ENCODE measurements around the gene DPYSL3.

Gene DPYSL3

GRCh38 chr5:147360816-147361215, 149.1 kb downstream of the DPYSL3 start:
- DNase-seq = no peak

GRCh38 chr5:147359581-147359980, 150.3 kb downstream of the DPYSL3 start:
- no peak for DNase-seq

DNA sequence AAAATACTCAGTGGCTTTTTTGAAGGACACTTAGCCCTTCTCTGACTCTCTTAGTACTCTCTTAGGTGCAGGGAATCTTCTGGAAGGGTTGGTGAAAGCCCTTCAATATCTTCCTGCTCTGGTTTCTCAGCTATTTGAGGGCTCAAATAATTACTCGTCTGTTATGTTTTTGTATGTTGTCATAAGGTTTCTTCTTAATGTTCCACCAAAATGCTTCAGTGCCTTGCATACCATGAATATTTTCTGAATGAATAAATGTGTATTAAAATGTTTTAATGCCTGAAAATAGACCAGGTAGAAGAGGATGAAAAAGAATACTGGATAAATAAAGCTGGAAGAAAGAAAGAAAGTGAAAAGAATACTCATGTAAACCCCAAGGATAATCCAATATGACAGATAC, 150.8 kb downstream of the DPYSL3 start:
- DNase-seq = no peak

DNA sequence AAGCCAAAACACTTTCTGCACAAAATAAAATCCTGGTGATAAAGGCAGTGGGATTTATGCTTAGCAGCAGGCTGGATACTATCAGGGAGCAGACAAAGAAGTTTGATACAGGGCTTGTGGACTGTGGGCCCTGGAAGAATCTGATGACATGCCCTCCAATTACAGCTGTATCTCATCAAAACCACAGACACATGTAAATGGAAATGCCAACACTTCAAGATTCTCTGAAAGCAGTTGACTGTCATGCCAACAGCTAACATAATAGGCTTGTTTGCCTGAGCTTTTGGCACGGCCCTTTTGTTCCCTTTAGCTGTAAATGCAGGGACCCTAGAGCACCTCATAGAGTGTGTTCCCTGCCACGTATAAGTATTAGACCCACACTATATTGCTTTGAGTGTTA, 160.6 kb downstream of the DPYSL3 start:
- no peak for DNase-seq

DNA sequence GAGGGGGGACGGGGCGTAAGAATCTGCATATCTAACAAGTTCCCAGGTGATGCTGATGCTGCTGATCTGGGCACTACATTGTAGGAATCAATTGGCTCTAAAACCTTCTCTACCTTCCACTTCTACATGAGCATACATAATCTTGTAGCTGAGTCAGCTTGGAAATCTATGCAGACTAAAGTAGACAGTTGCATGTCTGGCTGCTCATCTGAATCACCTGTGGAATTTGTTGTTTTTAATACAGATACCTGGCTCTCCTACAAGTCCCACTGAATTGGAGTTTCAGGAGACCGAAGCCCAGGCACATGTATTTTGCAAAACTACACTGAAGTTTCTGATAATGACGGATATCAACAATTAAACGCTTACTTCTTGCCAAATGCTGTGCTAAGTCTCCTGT, 161.4 kb downstream of the DPYSL3 start:
- no peak for DNase-seq

- no peak for DNase-seq
Measured at GRCh38 chr5:147348046-147348445, 161.8 kb downstream of the DPYSL3 start.

DNA sequence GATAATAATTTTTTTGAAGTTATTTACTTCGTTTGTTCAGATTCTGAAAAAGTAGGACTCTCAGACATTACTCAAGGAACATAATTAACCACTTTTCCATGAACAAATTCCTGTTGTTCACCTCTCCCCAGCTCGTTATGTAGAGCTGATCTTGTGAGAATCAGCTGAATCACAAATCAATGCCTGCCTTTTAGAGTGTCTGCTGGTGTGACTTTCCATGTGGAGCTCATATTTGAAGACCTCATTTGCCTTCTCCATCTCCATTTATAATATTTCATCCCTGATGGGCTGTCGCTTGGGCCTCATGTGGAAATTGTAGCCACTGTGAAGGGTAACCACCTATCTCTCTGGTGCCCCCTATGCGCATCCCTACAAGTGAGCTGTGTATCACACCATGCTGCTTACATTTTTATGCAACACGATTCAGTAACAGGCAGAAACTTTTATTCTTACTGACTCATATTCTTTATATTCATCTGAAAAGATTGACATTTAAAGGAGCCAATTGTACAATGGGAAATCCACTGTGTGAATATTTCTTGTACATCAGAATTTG, 163.8 kb downstream of the DPYSL3 start:
- DNase-seq = no peak

- DNase-seq = no peak
Measured at GRCh38 chr5:147344861-147345260, 165.0 kb downstream of the DPYSL3 start.

DNA sequence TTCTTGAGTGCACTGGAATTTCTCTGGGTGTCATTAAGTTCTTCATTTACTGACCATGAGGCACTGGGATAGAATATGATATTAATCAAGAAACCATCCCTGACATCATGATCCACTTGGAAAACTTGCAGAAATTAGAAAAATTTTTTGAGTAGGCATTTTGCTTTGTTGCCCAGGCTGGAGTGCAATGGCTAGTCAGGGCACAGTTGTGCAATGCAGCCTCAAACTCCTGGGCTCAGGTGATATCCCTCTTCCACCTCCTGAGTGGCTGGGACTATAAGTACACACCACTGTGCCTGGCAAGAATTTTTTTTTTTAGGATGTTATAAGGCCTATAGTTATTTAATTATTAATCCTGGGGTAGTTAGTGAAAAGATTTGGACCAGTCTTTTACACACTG, 168.5 kb downstream of the DPYSL3 start:
- DNase-seq = no peak

- no peak for DNase-seq
Measured at GRCh38 chr5:147340941-147341340, 168.9 kb downstream of the DPYSL3 start.
